ENCODE measurements around the gene FOXN4.

FOXN4 gene

DNA sequence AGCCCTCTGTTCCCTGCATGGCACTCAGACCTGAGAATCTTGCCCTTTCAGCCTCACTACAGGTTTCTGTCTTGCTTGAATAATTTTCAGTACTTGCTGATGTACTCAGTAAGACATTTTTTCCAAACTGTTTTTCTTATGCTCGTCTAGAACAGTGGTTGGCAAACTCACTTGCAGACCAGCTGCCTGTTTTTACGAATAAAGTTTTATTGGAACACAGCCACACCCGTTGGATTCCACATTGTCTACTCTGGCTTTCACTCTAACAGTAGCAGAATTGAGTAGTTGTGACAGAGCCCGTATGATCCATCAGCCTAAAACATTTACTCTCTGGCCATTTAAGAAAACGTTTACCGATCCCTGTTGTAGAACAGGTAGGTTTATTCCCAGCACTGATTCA is 72.8 kb downstream of the FOXN4 start:
- Histone ChIP-seq H3K4me3 (ENCODE audit: low read length) (no peak overlapping the region), H3K9me3 (ENCODE audit: control insufficient read depth, low read length) (no peaks in the 10 kb centered on the region), H3K36me3 (ENCODE audit: control insufficient read depth, insufficient read depth, low read length, severe bottlenecking) (peaks cover 93% of the 10 kb centered on the region), H3K4me1 (ENCODE audit: control insufficient read depth, insufficient read depth, low read length) (no peaks in the 10 kb centered on the region), H3K27me3 (replicated peaks; ENCODE audit: control insufficient read depth, insufficient read depth, low read length) (no peaks in the 10 kb centered on the region), H3K9ac (ENCODE audit: low read length) (no peak overlapping the region)
- no peak for DNase-seq (ENCODE audit: low read depth)

DNA sequence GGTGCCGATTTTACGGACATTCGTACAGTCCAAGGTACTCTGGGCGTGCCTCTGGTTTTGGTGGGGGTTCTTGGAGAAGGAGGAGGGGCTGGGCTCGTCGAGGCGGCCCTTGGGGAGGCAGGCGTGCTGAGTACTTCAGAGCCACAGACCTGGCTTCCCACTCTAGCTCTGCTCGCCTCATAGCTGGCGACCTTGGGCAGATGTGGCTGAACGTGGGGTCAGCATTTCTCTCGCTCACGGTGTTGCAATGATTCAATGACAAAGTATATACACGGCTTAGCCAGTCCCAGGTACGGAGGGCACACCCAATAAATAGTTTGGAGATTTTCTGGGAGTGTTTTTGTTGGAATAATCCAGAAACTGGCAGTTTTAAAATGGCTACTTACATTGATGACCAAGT is 75.1 kb downstream of the FOXN4 start:
- Histone ChIP-seq H3K4me1 (ENCODE audit: control insufficient read depth, insufficient read depth, low read length) (no peaks in the 10 kb centered on the region), H3K27me3 (replicated peaks; ENCODE audit: control insufficient read depth, insufficient read depth, low read length) (no peaks in the 10 kb centered on the region), H3K9ac (ENCODE audit: low read length) (no peak overlapping the region), H3K4me3 (ENCODE audit: low read length) (no peak overlapping the region), H3K9me3 (ENCODE audit: control insufficient read depth, low read length) (no peaks in the 10 kb centered on the region), H3K36me3 (ENCODE audit: control insufficient read depth, insufficient read depth, low read length, severe bottlenecking) (peaks cover 94% of the 10 kb centered on the region)
- no peak for DNase-seq (ENCODE audit: low read depth)

DNA sequence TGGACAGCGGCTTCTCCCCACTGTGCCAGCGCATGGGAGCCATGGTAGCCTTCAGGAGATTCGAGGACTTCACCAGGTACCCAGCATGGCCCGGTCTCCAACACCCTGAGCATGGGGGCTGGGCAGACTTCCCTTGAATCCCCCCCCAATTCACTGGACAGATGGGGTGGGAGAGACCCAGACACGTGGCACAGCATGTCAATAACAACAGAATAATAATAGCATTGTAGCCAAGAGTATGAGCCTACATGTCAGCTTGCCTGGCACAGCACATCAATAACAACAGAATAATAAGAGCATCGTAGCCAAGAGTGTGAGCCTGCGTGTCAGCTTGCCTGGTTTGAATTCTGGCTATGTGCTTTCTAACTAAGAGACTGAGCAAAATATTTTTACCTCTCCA is 76.4 kb downstream of the FOXN4 start:
- H3K27me3 ChIP-seq (replicated peaks; ENCODE audit: control insufficient read depth, insufficient read depth, low read length) = no peaks in the 10 kb centered on the region
- no peak overlapping the region for H3K4me3 ChIP-seq (ENCODE audit: low read length)
- peaks cover 96% of the 10 kb centered on the region for H3K36me3 ChIP-seq (ENCODE audit: control insufficient read depth, insufficient read depth, low read length, severe bottlenecking)
- no peak overlapping the region for H3K9ac ChIP-seq (ENCODE audit: low read length)
- H3K4me1 ChIP-seq (ENCODE audit: control insufficient read depth, insufficient read depth, low read length) = no peaks in the 10 kb centered on the region
- no peaks in the 10 kb centered on the region for H3K9me3 ChIP-seq (ENCODE audit: control insufficient read depth, low read length)
- DNase-seq (ENCODE audit: low read depth) = no peak

DNA sequence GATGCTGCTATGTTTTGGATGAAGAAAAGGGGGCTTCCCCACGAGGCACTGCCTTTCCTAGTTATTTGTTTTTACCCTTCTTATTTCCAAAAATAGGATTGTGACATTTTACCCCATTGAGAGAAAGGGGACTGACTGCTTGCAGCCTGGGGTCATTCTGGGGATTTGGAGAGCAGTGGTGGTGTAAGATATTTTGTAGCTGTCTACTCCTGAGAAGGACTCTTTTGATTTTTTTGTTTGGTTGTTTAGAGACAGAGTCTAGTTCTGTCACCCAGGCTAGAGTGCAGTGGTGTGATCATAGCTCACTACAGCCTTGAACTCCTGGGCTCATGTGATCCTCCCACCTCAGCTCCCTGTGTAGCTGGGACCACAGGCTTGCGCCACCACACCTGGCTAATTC is 78.9 kb downstream of the FOXN4 start:
- peaks cover 95% of the 10 kb centered on the region for H3K36me3 ChIP-seq (ENCODE audit: control insufficient read depth, insufficient read depth, low read length, severe bottlenecking)
- H3K9me3 ChIP-seq (ENCODE audit: control insufficient read depth, low read length) = no peaks in the 10 kb centered on the region
- no peaks in the 10 kb centered on the region for H3K27me3 ChIP-seq (replicated peaks; ENCODE audit: control insufficient read depth, insufficient read depth, low read length)
- no peak overlapping the region for H3K9ac ChIP-seq (ENCODE audit: low read length)
- DNase-seq (ENCODE audit: low read depth) = no peak
- H3K4me1 ChIP-seq (ENCODE audit: control insufficient read depth, insufficient read depth, low read length) = no peaks in the 10 kb centered on the region
- H3K4me3 ChIP-seq (ENCODE audit: low read length) = no peak overlapping the region

DNA sequence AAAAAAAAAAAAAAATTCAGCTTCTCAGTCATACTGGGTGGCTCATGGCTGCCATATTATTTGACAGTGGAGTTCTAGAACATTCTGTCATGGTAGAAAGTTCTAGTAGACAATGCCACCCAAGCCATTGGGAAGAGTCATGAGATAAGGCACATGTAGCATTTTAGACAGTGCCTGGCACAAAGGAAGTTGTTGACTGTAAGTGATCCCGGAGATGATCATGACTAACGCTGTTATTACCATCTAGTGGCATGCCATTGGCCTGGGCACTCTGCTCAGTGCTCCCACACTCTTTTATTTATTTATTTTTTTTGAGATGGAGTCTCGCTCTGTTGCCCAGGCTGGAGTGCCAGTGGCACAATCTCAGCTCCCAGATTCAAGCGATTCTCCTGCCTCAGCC is 80.4 kb downstream of the FOXN4 start:
- H3K4me1 ChIP-seq (ENCODE audit: control insufficient read depth, insufficient read depth, low read length) = no peaks in the 10 kb centered on the region
- H3K9ac ChIP-seq (ENCODE audit: low read length) = no peak overlapping the region
- no peak for DNase-seq (ENCODE audit: low read depth)
- H3K36me3 ChIP-seq (ENCODE audit: control insufficient read depth, insufficient read depth, low read length, severe bottlenecking) = peaks cover 97% of the 10 kb centered on the region
- H3K9me3 ChIP-seq (ENCODE audit: control insufficient read depth, low read length) = no peaks in the 10 kb centered on the region
- H3K27me3 ChIP-seq (replicated peaks; ENCODE audit: control insufficient read depth, insufficient read depth, low read length) = no peaks in the 10 kb centered on the region
- no peak overlapping the region for H3K4me3 ChIP-seq (ENCODE audit: low read length)

All from adipocyte (in vitro differentiated cells).